NCI-H82 treated with DMSO at 0.1 percent for 48 hours (cell line): ENCODE data around the gene LPAR2.
"Not testable (repeated sequence)": the region's sequence is repeated elsewhere in the genome, so short reads cannot be mapped to it uniquely, and the experiment has no call there.

Source experiments
- DNase-seq: peaks from one replicate; lab custom pipeline; 2025; ENCODE audit not compliant: unreplicated experiment; lab: John Stamatoyannopoulos, UW

The LPAR2 gene

DNA sequence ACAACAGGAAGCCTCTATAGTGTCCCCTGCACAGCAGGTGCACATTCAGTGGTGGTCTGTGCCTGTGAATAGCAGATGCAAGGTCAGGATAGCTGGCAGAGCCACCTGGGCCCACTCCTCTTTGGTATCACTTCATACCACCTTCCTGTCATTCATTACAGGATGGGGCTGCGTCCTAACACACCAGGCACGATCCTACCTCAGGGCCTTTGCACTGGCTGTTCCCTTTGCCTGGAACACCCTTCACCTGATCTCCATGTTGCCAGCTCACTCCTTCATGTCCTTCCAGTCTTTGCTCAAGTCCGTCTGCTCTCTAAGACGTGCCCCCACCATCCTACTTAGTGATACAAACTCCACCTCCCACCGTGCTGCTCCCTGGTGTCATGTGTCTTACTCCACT, 4.6 kb upstream of the LPAR2 start:
- DNase-seq = no peak

DNA sequence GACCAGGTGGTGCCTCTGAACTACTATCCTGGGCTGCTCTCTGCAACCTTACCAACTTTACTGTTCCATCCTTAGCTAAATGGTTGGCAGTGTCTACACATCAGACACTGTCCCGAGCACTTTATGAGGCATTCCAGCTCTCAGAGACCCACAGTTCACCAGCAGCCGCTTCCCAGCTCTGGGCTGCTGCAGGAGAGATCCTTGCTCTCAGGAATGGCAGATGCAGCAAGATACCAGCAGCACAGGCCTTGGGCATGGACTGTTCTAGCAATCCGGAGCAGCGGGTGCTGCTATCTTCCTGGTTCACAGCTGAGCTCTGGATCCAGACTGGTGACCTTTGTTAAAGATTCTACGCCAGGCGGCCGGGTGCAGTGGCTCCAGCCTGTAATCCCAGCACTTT, 3.3 kb upstream of the LPAR2 start:
- DNase-seq = no peak

DNA sequence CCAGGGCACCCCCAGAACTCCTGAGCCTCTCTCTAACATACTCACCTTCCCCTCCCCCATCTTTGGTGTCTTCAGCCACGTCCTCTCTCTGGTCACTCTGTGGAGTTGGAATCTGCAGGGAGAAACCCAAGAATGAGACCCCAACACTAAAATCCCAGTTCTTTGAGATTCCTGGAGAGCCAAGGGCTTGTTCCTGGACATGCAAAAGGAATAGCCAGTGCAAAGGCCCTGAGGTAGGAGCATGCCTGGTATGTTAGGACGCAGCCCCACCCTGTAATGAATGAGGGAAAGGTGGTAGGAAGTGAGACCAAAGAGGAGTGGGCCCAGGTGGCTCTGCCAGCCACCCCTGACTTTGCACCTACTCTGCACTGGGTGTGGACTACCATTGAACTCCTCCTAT, 2.4 kb upstream of the LPAR2 start:
- no peak for DNase-seq

DNA sequence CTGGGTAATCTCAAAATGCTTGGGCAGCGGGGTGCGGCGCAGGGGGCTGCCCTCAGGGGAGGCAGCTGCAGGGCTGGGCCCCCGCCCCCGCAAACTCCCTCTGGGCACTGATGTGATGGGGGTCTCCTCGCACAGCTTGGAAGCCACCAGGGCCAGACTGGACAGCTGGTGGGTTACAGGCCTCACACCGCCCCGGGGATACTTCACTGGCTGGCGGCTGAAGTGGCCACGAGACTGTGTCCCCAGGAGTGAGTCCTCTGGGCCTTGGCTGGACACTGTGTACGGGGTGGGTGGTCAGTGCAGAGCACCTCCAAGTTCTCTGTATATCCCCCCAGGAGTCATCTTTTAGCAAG, 2.0 kb upstream of the LPAR2 start:
- DNase-seq = no peak

DNA sequence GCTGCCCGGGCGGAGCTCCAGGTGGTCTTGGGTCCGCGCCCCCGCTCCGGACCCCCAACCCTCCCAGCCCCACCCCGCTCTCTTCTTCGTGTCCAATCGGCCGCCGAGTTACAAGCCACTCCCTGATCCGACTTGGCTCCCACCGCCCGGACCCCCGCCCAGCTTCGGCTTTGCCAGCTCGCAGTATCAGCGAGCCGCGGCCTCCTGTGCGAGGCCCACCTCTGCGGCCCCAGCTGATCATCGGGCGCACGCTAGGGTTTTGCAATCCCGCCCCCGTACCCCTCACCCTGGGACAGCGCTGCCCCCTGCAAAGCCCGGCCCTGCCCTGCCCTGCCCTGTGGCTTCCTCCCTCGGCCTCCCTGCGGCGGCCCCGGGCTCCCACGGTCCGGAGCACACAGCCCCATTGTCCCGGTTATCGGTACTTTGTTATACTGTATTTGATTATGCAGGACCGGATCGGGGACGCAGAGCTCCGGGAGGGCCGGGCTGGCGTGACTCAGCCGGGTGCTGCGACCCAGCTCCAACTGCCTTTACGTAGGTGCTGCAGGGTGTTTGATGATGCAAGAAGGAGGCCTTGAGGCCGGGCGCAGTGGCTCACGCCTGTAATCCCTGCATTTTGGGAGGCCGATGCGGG, 598 bp upstream of the LPAR2 start:
- DNase-seq = peak; percentile 64

DNA sequence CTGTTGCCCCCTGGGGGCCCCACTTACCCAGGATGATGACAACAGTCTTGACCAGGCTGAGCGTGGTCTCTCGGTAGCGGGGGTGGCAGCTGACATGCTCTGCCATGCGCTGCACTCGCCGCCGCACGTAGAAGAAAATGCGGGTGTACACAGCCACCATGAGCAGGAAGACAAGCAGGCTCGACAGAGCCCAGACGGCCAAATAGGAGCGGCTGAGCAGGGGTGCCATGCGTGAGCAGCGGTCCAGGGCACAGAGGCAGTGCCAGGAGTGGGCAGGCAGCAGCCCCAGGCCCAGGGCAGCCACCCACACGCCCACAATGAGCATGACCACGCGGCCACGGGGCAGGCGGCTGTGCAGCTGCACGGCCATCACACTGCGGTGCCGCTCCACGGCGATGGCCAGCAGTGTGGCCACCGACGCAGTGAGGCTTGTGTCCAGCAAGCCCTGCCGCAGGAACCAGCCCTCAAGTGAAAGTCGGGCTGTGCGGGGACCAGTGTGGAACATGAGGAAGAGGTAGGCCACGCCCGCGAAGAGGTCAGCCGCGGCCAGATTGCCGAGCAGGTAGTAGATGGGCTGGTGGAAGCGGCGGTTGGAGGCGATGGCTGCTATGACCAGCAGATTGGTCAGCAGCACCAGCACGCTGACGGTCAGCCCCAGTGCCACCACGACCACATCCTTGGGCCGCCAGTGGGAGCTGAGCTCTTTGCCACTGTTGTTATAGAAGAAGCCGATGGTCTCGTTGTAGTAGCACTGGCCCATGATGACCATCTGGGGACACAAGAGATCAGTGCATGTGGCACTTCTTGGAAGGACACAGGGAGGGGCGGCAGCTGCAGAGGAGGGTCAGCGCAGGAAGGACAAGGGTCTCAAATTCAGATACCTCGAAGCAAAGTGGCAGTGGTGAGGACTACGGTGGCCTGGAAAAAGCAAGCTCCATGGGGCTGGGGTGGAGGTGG, 1.2 kb downstream of the LPAR2 start:
- no peak for DNase-seq

DNA sequence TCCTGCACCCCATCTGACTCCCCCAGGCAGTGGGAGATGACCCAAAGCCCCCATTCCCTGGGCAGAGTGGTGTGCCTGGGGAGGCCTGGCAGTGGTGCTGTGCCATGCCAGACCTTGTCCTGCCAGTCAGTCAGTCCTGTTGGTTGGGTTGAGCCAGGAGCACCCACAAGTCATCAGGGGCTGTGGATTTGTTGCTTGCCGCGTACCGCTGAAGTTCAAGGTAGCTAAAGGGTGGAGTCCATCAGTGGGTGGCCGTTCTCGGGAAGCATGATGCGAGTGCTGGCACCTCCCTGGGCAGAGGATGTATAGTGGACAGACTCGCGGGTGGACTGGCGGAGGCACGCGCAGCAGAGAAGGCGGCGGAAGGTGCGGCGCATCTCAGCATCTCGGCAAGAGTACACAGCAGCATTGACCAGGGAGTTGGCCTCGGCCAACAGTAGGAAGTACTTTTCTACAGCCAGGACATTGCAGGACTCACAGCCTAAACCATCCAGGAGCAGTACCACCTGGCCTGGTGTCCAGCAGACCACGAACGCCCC, 3.9 kb downstream of the LPAR2 start:
- no peak for DNase-seq

DNA sequence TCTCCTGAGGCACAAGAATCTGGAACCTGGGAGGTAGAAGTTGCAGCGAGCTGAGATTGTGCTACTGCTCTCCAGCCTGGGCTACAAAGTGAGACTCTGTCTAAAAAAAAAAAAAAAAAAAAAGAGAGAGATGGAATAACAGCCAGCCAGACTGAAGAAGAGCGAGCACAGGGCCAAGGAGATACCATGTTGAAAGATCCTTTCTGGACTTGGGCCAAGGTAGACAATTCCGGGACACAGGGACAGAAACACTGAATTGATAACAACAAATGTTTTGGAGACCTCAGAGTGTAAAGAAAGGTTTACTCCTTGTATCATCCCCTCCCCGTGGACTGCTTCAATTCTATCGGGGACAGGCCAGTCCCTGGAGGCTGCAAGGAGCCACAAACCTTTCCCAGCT, 4.6 kb downstream of the LPAR2 start:
- DNase-seq = no peak

DNA sequence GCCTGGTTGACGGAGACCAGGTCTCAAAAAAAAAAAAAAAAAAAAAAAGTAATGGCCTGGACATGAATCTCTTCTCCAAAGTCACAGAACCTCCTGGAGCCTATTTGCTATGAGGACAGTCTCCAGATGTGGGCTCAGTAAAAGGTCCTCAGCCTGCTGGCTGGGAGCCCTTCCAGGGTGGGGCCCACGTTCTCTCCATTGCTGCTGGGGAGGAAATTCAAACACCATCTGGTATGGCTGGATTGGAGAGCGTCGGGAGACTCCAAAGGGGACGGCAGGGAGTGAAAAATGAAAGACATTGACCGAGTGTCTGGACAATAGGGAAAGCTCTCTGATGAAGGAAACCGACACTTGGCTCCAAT, 8.2 kb downstream of the LPAR2 start:
- no peak for DNase-seq

DNA sequence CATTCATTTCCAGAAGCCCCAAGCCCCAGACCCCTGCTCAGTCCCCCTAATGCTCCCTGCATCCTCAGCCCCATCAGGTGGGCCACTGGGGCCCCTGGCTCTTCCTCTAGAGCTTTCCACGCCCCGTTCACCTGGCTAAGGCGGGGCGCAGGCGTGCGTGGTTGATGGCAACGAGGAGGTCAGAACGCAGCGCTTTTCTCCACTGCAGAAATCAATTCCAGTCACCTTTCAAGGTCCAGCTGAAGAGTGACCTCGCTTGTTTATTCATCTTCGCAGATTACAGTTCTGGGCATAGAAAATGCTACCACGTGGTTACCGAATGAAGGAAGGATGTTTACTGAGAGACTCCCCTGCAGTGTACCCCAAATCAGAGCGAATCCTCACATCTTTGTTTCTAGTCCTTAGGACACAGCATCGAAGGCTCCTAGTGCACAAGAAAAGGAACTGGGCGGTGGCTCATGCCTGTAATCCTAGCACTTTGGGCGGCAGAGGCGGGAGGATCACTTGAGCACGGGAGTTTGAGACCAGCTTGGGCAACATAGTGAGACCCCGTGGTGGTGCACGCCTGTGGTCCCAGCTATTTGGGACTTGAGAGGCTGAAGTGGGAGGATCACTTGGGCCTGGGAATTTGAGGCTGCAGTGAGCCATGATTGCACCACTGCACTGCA, 8.7 kb downstream of the LPAR2 start:
- DNase-seq = no peak

DNA sequence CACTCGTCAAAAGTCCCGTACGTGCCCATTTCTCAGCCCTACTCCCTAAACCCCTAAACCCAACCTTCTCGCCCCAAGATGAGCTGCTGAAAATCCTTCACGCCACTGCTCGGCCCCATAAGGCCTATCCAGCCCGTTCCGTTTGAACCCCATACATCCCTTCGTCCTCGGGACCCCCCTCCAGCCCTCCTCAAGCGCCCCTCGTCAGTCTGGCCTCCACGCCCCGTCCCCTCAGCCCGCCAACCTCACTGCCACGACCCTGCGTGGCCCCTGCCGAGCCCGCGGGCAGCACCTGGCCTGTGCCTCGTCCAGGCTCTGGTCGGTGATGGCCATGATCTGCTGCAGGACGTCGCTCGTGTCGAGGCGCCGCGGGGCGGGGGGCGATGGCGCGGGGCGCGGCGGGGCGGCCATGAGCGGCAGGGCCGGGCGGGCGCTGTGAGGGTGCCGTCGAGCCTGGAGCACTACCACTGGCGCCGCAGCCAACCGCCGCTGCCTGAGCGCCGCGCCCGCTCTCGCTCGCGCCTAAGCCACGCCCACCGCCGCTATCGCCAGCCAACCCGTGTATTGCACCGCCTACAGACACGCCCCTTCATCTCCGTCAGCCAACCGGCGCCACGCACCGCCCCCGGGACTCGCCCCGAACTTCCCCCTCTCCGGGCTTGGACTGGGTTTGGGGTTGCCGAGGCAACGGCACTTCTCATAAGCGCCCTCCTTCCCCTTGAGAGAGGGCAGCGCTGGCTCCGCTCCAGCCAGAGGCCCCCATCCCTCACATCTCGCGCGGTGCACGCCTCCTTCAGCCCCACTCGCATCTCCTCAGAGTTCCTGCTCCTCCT, 9.6 kb downstream of the LPAR2 start, which contains the start of gene PBX4:
Gene PBX4, minus strand, starts transcription at position 469 of the 833 bp plus-strand sequence. Its CDS starts 58 bp downstream, at position 411.
- peak; percentile 98 for DNase-seq

DNA sequence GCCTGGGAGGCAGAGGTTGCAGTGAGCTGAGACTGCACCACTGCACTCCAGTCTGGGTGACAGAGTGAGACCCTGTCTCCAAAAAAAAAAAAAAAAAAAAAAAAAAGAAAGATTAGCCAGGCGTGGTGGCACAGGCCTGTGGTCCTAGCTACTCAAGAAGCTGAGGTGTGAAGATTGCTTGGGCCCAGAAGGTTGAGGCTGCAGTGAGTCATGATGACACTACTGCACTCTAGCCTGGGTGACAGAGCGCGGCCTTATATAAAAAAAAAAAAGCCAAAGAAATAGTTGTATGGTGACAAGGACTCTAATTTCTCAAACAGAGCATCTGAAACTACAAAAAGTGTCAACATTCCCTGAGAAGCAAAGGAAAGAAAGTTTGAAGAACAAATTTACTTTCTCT, 12.9 kb downstream of the LPAR2 start:
- no peak for DNase-seq

DNA sequence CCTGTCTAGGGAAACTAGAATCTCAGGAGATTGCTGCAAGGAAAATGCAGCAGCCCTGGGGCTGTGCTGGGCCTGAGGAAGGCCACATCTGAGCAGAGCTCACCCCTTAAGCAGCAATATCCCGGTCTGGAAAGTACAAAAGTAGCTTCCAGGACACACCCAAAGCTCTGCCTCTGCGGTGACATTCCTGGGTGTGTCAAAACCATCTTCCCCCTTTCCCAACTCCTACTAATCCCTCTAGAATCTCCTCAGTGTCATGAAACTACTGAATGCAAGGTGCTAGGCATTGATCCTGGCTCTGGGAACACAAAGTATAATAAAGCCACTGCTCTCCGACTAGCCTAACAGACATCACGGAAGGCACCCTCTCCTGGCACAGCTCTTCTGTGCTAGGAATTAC, 14.5 kb downstream of the LPAR2 start:
- DNase-seq = no peak

DNA sequence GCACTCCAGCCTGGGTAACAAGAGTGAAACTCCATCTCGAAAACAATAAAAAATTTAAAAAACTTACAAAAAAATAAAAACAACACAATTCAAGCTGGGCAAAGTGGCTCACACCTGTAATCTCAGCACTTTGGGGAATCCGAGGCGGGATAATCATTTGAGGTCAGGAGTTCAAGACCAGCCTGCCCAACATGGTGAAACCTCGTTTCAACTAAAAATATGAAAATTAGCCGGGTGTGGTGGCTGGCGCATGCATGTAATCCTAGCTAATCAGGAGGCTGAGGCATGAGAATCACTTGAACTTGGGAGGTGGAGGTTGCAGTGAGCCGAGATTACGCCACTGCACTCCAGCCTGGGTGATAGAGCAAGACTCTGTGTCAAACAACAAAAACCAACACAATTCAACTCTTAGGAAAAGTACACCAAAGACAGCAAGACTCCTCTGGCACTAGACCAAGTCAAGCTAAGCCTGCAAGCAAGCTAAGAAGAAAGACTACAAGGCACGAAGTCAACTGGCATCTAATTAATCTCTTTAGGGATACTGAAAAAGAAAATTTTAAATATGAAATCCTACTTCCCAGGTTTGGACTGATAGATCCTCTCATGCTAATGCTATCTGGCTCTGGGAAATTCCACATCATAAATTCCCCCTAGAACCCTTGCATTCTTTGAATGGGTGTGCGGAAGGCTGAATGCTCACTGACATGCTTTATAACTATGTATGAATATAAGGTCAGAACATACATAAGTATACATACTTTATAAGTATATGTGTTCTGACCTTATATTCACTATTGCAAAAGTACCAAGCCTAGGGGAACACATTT, 17.4 kb downstream of the LPAR2 start:
- DNase-seq = no peak

DNA sequence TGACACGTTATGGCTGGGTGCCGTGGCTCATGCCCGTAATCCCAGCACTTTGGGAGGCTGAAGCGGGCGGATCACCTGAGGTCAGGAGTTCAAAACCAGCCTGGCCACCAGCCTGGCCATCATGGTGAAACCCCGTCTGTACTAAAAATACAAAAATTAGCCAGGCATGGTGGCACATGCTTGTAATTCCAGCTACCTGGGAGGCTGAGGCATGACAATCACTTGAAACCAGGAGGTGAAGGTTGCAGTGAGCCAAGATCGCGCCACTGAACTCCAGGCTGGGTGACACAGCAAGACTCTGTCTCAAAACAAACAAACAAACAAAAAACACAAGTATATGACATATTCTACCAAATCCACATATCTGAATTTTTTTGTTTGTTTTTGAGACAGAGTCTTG, 21.3 kb downstream of the LPAR2 start:
- not testable (repeated sequence) for DNase-seq

DNA sequence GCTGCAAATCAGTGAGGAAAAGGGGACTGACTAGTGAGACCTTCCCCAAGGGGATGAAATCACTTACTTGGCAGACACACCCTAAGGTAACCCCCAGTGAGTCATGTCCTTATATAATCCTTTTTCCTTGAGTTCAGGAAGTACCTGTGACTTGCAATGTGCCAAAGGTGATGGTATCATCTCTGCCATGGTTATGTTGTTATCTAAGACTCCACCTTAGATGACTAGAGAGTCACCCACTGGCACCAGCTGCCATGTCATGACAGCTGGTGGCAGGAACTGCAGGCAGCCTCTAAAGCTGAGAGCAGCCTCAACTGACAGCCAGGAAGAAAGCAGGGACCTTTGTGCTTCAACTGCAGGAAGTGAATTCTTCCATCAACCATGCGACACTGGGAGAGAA, 22.0 kb downstream of the LPAR2 start:
- no peak for DNase-seq

DNA sequence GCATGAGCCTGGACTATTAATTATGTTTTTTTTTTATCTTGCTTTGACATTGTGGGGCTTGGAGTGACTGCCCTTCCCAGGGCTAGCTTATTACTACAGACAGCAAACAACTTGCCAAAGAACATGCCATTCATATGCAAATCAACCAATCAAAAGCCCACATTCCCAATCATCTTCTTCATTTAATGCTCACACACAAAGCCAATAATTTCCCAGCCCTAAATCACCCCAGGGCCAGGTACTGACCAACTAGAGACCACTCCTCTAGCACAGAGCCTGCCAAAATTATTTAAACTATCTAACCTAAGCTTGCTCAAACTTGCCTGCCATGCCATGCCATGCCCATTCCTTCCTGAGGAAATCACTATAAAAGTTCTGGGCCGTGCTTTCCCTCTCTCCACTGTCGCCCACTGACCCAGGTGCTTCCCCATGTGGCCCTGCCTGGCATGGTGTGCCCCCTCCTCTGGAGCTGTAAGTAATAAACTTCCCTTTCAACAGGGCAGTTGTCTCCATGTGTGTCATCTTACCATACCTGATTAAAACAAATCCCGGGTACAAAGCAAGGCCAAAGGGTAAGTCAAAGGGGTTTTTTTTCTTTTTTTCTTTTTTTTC, 25.2 kb downstream of the LPAR2 start:
- no peak for DNase-seq

DNA sequence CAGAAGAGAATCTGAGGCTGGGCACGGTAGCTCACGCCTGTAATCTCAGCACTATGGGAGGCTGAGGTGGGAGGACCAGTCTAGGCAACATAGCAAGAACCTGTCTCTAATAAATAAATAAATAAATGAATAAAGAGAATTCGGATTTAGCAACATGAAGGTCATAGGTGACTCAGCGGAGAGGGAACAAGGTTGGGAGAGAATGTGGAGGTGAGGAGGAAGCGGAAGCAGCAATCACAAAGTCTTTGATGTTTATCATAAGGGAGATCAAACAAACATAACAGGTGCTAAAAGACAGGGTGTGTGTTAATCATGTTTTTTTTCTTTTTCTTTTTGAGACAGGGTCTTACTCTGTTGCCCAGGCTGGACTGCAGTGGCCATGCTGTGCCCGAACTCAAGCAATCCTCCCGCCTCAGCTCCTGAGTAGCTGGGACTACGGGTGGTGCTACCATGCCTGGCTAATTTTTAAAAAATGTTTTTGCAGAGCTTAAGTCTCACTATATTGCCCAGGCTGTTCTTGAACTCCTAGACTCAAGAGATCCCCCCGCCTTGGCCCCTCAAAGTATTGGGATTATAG, 25.8 kb downstream of the LPAR2 start:
- DNase-seq = no peak

DNA sequence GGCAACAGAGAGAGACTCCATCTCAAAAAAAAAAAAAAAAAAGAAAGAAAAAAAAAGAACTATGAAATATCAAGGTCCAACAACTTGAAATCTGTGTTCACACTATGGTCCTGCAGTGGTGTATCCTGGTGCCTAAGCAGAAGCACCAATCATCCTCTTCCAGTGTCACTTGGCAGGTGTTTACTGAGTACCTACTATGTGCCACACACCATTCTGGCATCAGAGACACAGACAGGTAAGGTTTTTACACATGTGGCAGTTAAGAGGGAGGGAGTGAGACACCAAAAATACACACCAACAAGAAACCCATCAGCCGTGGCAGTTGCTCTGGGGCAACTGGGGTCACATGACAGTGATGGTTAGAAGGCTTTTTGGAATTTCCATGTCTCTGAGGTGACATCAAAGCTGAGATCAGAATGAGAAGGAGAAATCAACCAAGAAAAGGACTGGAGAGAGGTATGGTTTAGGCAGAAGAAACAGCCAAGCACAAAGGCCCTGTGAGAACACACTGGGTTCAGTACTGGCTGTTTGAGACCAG, 27.2 kb downstream of the LPAR2 start:
- no peak for DNase-seq
